SK-N-DZ (cell line): ENCODE data around the gene ZNF485.
"Not testable (repeated sequence)": the region's sequence is repeated elsewhere in the genome, so short reads cannot be mapped to it uniquely, and the experiment has no call there.

ENCODE experiments used
- DNase-seq: peaks from one replicate; pipeline ENCODE4 v3.0.0-alpha.2; 2015; ENCODE audit warnings: low spot score

Gene ZNF485

DNA sequence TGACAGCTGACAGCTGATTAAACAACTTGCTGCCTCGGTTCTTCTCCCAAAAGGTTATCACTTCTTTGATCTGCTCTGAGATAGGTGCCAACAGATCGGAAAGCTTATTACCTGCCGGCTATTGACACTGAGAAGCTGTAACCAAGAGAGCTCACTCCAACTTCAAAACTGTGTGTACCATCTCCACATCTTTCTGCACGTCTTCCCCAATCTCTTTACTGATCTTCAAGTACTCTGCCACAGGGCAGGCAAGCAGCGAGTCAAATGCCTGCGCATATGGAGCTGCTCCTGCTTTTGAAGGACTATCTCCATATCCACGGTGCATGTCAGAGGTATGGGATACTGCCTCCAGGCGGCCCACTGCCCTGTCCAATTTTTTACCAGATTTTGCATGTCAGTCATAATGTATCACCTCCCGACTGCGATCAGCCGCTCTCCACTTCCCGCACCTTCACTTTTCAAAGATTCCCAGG is 352 bp upstream of the ZNF485 start:
- DNase-seq = peak; percentile 12

DNA sequence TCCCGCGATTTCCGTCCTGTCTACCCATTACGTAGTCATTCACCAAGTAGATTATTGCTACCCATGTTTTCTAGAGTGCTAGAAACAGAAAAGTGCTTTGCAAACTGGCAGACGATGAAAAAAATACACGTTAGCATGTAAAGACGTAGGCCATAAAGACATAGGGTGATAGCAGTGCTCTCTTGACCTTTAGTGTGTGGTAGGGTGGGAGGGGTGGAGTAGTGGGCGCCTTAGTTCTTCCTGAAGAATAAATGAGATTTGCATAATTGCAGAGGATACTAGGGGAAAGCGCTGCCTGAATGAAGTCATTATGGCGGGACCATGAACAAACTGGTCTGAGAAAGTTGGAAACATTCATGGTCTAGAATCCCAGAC is 948 bp downstream of the ZNF485 start:
- DNase-seq = no peak

DNA sequence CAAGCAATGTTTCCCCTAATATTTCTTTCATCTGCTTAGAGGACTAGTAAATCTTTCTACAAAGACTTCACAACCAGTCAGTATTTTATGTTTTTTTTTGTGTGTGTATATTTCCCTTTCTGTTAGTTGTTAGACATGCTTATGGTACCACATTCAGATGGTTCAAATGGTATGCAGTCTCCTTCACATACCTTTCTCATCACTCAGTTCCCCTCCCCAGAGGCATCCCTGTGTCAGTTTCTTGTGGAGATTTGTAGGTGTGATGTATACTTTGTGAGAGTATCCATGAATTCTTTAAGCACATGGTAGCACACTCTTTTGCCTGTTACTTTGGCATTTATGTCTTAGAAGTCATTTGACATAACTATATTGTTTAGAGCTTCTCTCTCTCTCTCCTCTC is 4.4 kb downstream of the ZNF485 start:
- DNase-seq = no peak

DNA sequence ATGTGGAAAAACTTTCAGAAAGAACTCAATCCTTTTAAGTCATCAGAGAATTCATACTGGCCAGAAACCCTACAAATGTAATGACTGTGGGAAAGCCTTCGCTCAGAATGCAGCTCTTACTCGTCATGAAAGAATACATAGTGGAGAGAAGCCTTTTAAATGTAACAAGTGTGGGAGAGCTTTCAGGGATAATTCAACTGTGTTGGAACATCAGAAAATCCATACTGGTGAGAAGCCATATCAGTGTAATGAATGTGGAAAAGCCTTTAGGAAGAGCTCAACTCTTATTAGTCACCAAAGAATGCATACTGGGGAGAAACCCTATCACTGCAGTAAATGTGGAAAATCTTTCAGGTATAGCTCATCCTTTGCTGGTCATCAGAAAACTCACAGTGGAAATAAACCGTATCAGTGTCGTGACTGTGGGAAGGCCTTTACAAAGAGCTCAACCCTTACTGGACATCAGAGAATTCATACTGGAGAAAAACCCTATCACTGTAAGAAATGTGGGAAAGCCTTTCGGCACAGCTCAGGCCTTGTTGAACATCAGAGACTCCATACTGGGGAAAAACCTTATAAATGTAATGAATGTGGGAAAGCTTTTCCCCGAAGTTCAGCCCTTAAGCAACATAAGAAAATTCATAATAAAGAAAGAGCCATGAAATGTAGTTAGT is 10.6 kb downstream of the ZNF485 start:
- DNase-seq = no peak

DNA sequence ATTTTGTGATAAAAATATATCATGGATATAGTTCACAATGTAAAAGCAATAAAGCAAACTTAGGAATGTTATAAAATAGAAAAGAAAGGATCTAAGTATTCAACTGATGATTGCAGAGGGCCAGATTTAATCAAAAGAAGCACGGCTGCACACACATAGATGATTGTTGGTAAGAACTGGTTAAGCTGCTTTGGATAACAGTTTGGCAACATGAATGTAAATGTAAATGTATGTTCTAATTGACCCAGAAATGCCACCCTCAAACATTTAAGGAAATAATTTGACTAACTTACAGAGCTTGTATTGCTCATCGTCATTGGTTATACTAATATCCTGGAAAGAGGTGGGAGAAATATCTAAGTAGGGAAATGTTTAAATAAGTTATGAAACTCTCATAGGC is 13.1 kb downstream of the ZNF485 start:
- no peak for DNase-seq

DNA sequence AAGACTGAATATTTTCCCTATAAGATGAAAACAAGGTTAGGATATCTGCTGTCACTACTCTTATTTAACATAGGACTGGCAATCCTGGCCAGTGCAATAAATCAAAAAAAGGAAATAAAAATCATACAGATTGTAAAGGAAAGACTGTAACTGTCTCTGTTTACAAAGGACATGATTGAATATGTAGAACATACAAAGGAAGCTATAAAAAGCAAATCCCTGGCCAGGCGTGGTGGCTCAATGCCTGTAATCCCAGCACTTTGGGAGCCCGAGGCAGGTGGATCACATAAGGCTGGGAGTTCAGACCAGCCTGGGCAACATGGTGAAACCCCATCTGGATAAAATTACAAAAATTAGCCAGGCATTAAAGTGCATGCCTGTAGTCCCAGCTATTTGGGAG is 15.8 kb downstream of the ZNF485 start:
- no peak for DNase-seq

DNA sequence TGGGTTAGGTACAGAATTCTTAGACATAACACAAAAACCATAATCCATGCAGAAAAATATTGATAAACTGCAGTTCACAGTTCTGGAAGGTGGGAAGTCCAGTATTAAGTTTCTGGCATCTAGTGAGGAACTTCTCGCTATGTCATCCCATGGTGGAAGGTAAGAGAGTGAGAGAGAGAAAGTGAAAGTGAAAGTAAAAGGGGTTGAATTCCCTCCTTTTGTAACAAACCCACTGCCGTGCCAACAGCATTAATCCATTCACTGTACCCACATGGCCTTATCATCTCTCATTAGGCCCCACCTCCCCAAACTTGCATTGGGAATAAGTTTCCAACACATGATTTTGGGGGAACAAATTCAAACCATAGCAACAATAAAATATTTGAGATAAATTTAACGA is 17.1 kb downstream of the ZNF485 start:
- DNase-seq = no peak

DNA sequence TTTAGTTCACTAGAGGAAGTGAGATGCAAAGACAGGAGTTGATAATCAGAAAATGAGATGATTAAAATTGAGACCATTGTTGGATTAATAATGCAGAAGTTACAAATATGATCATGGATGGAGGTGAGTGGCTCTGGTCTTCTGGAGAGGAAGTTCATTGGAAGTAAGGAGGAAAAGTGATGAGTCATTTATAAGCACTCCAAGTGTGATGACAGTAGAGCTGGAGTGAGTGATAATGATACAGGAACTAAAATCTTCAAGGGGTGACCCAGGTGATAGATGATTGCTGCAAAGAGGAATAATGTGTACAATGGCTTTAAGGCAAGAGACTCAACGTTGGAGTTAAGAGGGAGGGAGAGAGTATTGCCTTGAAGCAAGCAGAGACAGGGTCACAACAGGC is 21.7 kb downstream of the ZNF485 start:
- no peak for DNase-seq

DNA sequence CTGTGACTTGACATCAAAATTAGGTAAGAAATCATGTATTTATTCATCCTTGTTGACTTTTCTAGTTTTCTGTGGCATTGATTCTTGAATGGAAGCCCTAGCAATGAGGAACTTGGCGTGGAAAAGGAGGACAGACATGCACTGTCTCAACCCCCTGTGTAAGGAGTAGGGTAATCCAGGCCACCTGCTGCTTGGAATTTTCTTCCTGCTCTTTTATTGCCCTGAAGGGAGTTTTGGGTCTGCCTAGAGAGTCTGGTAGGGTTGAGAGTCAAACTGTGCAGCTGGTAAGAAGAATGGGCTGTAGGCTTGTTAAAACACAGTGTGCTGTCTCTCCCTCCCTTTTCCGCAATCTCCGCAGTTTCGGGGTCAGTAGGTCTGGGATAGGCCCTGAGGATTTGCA is 22.7 kb downstream of the ZNF485 start:
- DNase-seq = no peak

DNA sequence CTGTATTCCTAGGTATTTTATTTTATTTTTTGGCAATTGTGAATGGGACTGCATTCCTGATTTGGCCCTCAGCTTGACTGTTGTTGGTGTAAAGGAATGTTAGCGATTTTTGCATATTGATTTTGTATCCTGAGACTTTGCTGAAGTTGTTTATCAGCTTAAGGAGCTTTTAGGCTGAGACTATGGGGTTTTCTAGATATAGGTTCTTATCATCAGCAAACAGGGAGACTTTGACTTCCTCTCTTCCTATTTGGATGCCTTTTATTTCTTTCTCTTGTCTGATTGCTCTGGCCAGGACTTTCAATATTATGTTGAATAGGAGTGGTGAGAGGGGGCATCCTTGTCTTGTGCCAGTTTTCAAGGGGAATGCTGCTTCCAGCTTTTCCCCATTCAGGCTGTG is 29.6 kb downstream of the ZNF485 start:
- not testable (repeated sequence) for DNase-seq

DNA sequence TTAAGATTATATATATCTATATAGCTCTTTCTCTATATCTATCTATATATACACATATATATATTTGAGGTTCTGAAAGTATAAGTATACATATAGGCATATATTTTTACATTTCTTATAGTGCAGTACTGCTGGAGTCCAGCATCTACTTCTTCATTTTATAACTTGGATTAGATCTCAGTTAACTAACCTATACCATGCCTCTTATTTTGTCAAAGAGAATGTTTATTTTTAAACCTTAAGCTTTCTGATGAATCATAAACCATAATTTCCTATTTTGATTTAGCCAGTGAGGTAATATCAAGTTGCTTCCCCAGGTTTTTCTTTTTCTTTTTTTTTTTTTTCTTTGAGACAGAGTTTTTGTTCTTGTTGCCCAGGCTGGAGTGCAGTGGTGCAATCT is 34.4 kb downstream of the ZNF485 start:
- no peak for DNase-seq

DNA sequence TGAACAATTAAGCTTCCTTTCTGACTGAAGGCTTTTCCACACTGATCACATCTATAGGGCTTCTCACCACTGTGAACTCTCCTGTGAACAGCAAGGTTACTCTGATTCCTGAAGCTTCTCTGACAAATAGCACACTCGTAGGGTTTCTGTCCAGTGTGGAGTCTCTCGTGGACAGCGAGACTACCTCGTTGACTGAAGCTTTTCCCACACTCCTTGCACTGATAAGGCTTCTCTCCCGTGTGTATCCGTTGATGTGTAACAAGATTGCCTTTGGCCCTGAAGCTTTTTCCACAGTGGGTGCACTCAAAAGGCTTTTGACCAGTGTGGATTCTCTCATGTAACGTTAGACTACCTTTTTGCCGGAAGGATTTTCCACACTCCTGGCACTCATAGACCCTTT is 38.0 kb downstream of the ZNF485 start:
- DNase-seq = no peak

DNA sequence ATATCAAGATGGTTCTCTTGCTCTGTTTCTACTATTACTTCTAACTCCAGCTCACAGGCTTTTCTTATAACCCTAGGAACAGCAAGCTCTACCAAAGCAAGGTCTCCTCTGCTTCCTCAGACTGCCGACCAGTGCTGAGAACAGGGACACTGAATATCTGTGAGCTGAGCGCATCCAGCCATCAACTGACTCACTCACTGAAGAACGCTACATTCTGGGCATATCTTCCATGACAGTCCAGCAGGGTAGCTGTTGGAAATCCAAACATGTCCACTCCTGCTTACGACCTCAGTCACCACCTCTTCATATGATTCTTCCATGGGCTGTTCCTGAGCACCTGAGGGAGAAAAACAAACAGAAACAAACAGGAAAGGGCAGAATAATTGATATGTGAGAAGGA is 39.6 kb downstream of the ZNF485 start:
- DNase-seq = no peak

DNA sequence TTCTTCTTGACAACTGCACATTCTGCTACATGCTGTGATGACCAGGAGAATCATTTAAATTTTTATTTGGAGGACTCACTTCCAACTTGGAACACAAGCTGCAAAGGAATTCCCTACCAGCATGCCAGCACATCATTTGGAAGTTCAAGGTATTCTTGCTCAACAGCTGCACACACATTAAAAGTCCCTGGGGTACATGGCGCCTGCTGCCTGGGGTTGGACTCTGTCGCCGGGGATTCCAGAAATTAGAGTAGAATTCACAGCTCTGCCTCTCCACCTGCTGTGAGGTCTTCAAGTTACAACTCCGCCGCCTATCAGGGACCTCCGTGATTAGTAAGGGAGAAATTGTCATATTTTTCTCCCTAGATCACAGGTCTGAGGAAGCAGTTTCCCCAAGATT is 41.3 kb downstream of the ZNF485 start:
- no peak for DNase-seq

DNA sequence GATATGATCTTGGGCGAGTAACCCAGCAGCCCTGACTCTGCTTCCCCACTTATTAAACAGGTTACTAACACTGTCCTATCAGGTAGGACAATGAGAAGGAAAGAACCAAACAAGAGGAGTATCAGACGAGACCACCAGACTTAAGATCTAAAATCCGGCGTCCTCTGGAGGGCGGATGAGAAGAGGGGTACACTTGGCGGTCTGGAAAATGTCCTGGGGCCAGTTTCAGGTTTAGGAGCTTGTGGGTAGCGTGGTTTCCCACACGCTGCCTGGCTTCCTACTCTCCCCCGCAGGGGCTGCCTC is 41.8 kb downstream of the ZNF485 start:
- peak; percentile 47 for DNase-seq

DNA sequence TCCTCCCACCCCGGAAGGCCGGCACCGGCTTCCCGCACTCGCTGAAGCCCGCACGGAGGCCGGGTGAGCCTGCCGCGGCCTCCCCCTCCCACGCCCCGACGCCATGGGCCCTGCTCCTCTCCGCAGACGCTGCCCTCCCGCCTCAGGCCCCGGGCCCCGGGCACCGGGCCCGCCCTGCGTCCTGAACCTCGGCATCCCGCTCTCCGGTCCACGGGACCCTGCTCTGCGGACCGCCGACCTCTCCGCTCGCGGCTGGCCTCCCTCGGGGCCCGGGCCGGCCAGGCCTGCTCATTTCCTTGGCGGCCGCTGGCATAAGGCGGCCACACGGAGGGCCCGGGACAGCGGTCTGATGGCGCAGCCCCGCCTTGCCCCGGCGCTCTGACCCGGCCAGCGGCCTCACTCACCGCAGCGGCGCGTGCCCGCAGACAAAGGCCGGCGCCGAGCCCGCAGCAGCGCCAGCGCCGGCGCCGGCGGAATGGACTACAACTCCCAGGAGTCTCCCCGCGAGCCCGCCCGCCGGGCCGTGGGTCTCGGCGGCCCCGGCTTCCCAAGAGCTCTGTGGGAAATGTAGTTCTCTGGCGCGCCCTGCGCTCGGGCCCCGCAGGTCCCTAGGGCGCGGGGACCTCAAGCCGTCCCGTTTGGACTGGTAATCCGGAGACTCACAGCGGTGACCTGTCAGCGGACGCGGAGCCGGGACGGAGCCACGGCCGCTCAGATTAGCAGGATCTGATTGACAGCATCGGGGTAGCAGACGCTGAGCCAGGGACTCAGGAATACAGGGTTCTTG is 42.4 kb downstream of the ZNF485 start, which contains the start of gene ZNF32:
TSS of gene ZNF32 (minus strand) at position 484 of the 787 bp plus-strand sequence. CDS start 2,748 bp downstream, outside the sequence.
- DNase-seq = peak; percentile 89

DNA sequence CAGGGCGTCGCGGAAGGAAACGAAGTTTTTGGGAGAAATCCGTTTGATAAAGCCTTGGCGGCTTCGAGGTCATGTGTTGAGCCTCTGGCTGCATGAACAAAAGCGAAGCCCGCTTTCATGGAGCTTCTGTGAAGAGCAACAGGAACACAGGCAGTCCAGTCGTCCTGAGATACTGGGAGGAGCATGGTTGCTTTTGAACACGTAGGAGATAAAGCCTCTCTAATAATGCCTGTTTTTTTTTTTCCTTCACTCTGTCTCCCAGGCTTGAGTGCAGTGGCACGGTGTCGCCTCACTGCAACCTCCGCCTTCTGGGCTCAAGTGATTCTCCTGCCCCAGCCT is 42.9 kb downstream of the ZNF485 start:
- DNase-seq = no peak

DNA sequence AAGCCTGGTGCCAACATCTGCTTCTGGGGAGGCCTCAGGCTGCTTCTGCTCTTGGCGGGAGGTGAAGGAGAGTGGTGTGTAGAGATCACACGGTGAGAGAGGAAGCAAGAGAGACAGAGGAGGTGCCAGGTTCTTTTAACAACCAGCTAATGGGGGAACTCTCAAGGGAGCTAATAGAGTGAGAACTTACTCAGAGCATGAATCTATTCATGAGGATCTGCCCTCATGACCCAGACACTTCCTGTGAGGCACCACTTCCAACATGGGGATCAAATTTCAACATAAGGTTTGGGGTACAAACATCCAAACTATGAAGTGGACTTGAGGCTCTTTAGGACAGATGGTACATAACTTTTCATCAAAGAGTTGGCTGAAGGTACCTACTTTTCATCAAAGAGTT is 47.5 kb downstream of the ZNF485 start:
- DNase-seq = no peak

DNA sequence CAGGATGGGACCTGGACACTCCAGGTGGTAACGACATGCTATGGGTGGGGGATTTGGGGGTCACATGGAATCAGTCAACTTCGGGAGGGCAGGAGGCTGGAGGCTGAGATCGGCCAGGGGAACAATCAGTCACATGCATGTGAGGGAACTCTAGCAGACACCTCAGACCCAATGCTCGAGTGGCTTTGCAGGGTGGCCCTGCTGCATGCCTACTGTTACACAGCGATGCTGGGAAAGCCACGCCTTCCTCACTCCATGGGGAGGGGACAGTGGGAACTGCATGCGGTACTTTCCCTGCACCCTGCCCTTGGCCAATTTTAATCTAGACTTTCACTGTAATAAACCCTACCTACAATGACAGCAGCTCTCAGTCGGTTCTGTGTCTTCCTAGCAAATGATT is 49.1 kb downstream of the ZNF485 start:
- no peak for DNase-seq

DNA sequence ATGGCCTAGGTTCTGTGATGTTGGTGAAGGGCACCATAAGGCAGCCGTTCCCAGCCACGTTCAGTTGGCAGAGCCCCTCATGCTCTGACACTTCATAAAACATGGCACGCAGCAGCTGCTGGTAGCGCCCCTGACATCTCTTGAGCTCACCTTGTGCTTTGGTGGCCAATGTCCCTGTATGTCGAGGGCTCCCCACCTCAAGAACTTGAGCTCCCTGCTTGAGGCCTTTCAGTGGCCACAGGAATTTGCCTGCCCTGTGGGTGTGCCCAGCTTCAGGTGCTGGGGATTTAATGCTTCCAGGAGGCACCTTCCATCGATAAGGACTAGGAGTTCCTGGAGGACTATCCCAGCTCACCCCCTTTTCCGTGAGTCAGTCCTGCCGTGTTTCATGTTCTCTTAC is 52.0 kb downstream of the ZNF485 start:
- no peak for DNase-seq

DNA sequence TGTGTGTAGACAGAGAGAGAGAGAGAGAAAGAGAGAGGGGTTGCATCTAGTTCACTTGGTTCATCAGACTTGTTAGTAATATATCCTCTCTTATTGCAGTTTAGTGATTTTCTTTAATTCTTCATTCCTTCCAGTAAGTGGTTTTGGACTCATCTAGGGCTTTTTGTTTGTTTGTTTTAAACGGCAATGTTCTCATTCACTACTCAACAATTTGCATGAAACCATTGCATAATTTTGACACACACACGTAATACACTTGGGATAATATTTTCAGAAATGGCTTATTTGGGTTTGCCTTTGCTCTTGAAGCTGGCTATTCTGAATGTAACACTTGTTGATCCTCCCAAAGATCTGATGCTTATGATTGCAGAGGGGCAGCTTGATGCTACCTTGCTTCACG is 58.8 kb downstream of the ZNF485 start:
- no peak for DNase-seq

DNA sequence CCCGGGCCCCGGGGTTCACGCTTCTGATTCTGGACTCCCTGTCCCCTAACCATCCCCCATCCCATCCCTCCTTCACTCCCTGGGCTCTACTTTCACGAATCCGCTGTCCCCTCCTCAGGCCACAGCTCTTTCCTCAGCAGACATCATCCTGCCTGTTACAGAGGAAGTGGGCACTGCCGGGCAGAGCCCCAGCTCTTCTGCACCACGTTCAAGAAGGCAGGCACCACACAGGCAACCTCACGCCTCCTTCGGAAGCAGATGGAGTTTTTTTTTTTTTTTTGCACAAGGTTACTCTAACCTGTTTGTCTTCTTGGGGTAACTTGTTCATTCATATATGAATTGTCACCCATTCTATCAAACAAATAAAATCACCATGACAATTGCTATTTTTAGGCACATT is 60.3 kb downstream of the ZNF485 start:
- no peak for DNase-seq

DNA sequence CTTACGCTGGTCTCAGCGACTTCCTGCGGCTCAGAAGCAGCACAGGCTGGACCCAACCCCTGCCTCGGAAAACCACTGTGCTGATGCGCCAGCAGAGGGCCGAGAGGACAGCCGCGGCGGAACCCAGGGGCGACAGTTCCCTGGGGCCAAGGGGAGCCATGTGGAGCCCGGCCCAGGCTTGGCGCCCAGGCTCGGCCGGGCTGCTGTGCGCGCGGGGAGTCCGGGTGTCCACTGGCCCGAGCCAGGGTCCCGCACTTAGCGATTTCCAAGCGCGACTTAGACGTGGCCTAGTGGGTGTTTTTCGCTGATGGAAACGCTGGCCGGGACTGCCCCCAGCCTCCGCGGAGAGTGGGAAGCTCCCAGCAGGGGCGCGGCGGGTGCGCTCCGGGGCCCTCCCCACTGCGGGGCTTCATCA is 61.1 kb downstream of the ZNF485 start:
- DNase-seq = no peak
